HepG2 (cell line): ENCODE data around the gene ATRIP. TPM values are rescaled to one million over a fixed set of nuclear protein-coding genes. Genes with fewer than 3 reads are reported as not detected.

Source experiments
- ARHGAP35 ChIP-seq: sonication (generic); formaldehyde crosslinking; IDR thresholded peaks from 2 replicates; pipeline ENCODE4 v1.9.0; 2022; ENCODE audit warnings: mild to moderate bottlenecking, inconsistent platforms, moderate library complexity, missing genetic modification reagents, borderline replicate concordance
- FOXC1 ChIP-seq: sonication (generic); formaldehyde crosslinking; IDR thresholded peaks from 2 replicates; pipeline ENCODE4 v1.8.0; 2022; ENCODE audit warnings: mild to moderate bottlenecking, missing genetic modification reagents, borderline replicate concordance
- MED13 ChIP-seq: sonication (generic); formaldehyde crosslinking; IDR thresholded peaks from 2 replicates; pipeline ENCODE4 v1.5.0; 2020; ENCODE audit warnings: missing genetic modification reagents
- NBN ChIP-seq: fragments of 450-650 bp; conservative IDR thresholded peaks from 2 replicates; pipeline ENCODE4 v1.6.1; 2017
- NCOR1 ChIP-seq: fragments of 200-600 bp; sonication (generic); IDR thresholded peaks from 2 replicates; pipeline ENCODE4 v1.7.0; 2017; ENCODE audit warnings: antibody characterized with exemption, low read length, borderline replicate concordance
- SRY ChIP-seq: sonication (generic); formaldehyde crosslinking; IDR thresholded peaks from 2 replicates; pipeline ENCODE4 v1.8.0; 2022; ENCODE audit warnings: mild to moderate bottlenecking, missing genetic modification reagents
- TBX2 ChIP-seq: sonication (generic); formaldehyde crosslinking; IDR thresholded peaks from 2 replicates; pipeline ENCODE4 v1.5.0; 2020; ENCODE audit warnings: missing genetic modification reagents, mild to moderate bottlenecking, borderline replicate concordance
- YEATS4 ChIP-seq: sonication (generic); formaldehyde crosslinking; IDR thresholded peaks from 2 replicates; pipeline ENCODE4 v1.4.0; 2020; ENCODE audit warnings: missing genetic modification reagents, borderline replicate concordance
- ZNF224 ChIP-seq: sonication (generic); formaldehyde crosslinking; IDR thresholded peaks from 2 replicates; pipeline ENCODE4 v1.5.0; 2020; ENCODE audit warnings: mild to moderate bottlenecking, missing genetic modification reagents
- ZNF234 ChIP-seq: sonication (generic); formaldehyde crosslinking; conservative IDR thresholded peaks from 2 replicates; pipeline ENCODE4 v1.5.1; 2020; ENCODE audit warnings: mild to moderate bottlenecking, missing genetic modification reagents
- ZNF264 ChIP-seq: sonication (generic); formaldehyde crosslinking; IDR thresholded peaks from 2 replicates; pipeline ENCODE4 v1.4.0; 2020; ENCODE audit warnings: missing genetic modification reagents
- ZNF292 ChIP-seq: sonication (generic); formaldehyde crosslinking; IDR thresholded peaks from 2 replicates; pipeline ENCODE4 v1.8.1; 2022; ENCODE audit warnings: mild to moderate bottlenecking, low read depth, missing genetic modification reagents, borderline replicate concordance
- ZNF33A ChIP-seq: sonication (generic); formaldehyde crosslinking; IDR thresholded peaks from 2 replicates; pipeline ENCODE4 v1.5.1; 2020; ENCODE audit warnings: missing genetic modification reagents, mild to moderate bottlenecking, moderate library complexity, borderline replicate concordance
- ZNF451 ChIP-seq: sonication (generic); formaldehyde crosslinking; IDR thresholded peaks from 2 replicates; pipeline ENCODE4 v1.5.0; 2020; ENCODE audit warnings: mild to moderate bottlenecking, missing genetic modification reagents
- ZNF530 ChIP-seq: sonication (generic); formaldehyde crosslinking; IDR thresholded peaks from 2 replicates; pipeline ENCODE4 v1.5.0; 2020; ENCODE audit warnings: low read depth, mild to moderate bottlenecking, missing genetic modification reagents
- ZNF570 ChIP-seq: sonication (generic); formaldehyde crosslinking; IDR thresholded peaks from 2 replicates; pipeline ENCODE4 v1.4.0; 2020; ENCODE audit warnings: mild to moderate bottlenecking, missing genetic modification reagents, borderline replicate concordance
- ZNF782 ChIP-seq: sonication (generic); formaldehyde crosslinking; IDR thresholded peaks from 2 replicates; pipeline ENCODE4 v1.4.0; 2020; ENCODE audit warnings: missing genetic modification reagents, mild to moderate bottlenecking, borderline replicate concordance
- ZNF891 ChIP-seq: sonication (generic); formaldehyde crosslinking; IDR thresholded peaks from 2 replicates; pipeline ENCODE4 v1.5.0; 2020; ENCODE audit warnings: mild to moderate bottlenecking, missing genetic modification reagents
- polyA plus RNA-seq, 8 experiments: library from polyadenylated mRNA; depleted of rRNA in 3 of 8; stranded (reverse) in 7 of 8; unstranded in 1 of 8; fragments of >200 nt; fragmentation: Illumina TruSeq in 4 of 8; extraction: Trizol in 4 of 8; gene quantifications; 2 replicates each; pipeline versions ENCODE4 v1.2.1 to v1.2.3, GENCODE V29; 2011 to 2016; ENCODE audit warnings: low read depth in 4 of 8, missing spikeins in 1 of 8, mixed read lengths in 1 of 8; ENCODE audit not compliant: insufficient read depth in 1 of 8
- total RNA-seq, 5 experiments: library from RNA; depleted of rRNA; stranded (reverse); fragments of >200 nt; fragmentation: Illumina TruSeq; extraction: Trizol; gene quantifications; 2 replicates each; pipeline ENCODE4 v1.2.3, GENCODE V29; 2016; ENCODE audit warnings: low read depth in 1 of 5
- TF ChIP-seq, protein P1 (sequence below): IDR thresholded peaks from 2 replicates; pipeline ENCODE4 v1.4.0; 2020; ENCODE audit warnings: mild to moderate bottlenecking, missing genetic modification reagents
- TF ChIP-seq, protein P2 (sequence below): sonication (generic); formaldehyde crosslinking; IDR thresholded peaks from 2 replicates; pipeline ENCODE4 v1.4.0; 2020; ENCODE audit warnings: missing genetic modification reagents
- TF ChIP-seq, protein P3 (sequence below): sonication (generic); formaldehyde crosslinking; IDR thresholded peaks from 2 replicates; pipeline ENCODE4 v1.8.1; 2023; ENCODE audit warnings: mild to moderate bottlenecking, missing genetic modification reagents

Gene ATRIP
- total and polyA plus RNA-seq, 2 of the 13 experiments (the other 11 are each of a cell fraction or from before 2014, with no cell fraction given), result 5.1 to 12.5 TPM

DNA sequence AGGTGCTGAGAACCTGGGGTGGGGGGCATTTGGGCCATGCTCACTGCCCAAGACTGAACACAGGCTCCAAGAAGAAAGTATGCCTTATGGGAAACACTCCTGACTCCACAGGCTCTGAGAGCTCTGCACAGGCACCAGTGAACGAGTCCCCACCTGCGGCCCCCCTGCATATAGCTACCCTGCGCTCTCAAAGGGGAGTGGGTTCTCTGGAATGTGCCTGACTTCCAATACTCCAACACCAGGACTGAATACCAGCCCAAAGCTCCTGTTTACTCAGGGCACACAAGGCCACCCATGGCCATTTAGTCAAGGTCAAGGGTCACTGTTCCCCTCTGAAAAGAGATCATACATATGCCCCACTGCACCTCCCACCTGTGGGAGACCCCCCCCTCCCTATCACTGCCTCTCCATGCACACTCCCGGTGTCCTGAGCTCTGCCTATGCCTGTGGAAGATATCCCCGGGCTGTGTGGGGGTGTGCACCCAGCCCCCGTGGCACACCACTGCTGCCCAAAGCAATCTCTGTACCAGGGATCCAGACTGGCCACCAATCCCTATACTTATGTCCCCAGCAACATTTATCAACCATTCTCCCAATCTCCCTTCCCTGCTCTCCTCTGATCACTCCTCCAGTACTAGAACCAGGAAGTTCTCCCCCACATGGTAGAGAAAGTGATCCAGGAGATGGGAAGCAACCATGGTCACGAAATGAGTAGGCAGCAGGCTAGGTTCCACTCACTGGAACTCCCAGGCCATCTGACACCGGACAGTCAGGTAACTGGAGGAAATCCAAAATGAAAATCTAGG is 15.1 kb upstream of the ATRIP start (continued):
- TF ChIP-seq, protein P1, sequence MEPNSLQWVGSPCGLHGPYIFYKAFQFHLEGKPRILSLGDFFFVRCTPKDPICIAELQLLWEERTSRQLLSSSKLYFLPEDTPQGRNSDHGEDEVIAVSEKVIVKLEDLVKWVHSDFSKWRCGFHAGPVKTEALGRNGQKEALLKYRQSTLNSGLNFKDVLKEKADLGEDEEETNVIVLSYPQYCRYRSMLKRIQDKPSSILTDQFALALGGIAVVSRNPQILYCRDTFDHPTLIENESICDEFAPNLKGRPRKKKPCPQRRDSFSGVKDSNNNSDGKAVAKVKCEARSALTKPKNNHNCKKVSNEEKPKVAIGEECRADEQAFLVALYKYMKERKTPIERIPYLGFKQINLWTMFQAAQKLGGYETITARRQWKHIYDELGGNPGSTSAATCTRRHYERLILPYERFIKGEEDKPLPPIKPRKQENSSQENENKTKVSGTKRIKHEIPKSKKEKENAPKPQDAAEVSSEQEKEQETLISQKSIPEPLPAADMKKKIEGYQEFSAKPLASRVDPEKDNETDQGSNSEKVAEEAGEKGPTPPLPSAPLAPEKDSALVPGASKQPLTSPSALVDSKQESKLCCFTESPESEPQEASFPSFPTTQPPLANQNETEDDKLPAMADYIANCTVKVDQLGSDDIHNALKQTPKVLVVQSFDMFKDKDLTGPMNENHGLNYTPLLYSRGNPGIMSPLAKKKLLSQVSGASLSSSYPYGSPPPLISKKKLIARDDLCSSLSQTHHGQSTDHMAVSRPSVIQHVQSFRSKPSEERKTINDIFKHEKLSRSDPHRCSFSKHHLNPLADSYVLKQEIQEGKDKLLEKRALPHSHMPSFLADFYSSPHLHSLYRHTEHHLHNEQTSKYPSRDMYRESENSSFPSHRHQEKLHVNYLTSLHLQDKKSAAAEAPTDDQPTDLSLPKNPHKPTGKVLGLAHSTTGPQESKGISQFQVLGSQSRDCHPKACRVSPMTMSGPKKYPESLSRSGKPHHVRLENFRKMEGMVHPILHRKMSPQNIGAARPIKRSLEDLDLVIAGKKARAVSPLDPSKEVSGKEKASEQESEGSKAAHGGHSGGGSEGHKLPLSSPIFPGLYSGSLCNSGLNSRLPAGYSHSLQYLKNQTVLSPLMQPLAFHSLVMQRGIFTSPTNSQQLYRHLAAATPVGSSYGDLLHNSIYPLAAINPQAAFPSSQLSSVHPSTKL (CRISPR knock-in tag), result peak; percentile 95
- TF ChIP-seq YEATS4 (CRISPR knock-in tag), result peak; percentile 65; the same call in 1 of the 2 replicates
- no peak for TF ChIP-seq NBN
- no peak; the same call in 1 of the 2 replicates for TF ChIP-seq FOXC1
- peak; percentile 94 for TF ChIP-seq TBX2 (CRISPR knock-in tag)
- no peak for TF ChIP-seq ZNF782 (CRISPR knock-in tag)
- TF ChIP-seq ZNF224, result no peak
- peak; percentile 74; the same call in 1 of the 2 replicates for TF ChIP-seq ZNF451
- no peak for TF ChIP-seq ZNF292 (CRISPR knock-in tag)
- TF ChIP-seq ZNF891, result no peak
- no peak for TF ChIP-seq ARHGAP35 (CRISPR knock-in tag)
- TF ChIP-seq ZNF570 (CRISPR knock-in tag), result no peak
- TF ChIP-seq MED13 (CRISPR knock-in tag), result peak; percentile 88; the same call in 1 of the 2 replicates
- TF ChIP-seq ZNF530 (CRISPR knock-in tag), result no peak
- TF ChIP-seq ZNF33A, result no peak
- peak; percentile 68; the same call in 1 of the 2 replicates for TF ChIP-seq NCOR1
- TF ChIP-seq, protein P2, sequence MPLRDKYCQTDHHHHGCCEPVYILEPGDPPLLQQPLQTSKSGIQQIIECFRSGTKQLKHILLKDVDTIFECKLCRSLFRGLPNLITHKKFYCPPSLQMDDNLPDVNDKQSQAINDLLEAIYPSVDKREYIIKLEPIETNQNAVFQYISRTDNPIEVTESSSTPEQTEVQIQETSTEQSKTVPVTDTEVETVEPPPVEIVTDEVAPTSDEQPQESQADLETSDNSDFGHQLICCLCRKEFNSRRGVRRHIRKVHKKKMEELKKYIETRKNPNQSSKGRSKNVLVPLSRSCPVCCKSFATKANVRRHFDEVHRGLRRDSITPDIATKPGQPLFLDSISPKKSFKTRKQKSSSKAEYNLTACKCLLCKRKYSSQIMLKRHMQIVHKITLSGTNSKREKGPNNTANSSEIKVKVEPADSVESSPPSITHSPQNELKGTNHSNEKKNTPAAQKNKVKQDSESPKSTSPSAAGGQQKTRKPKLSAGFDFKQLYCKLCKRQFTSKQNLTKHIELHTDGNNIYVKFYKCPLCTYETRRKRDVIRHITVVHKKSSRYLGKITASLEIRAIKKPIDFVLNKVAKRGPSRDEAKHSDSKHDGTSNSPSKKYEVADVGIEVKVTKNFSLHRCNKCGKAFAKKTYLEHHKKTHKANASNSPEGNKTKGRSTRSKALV (CRISPR knock-in tag), result no peak
- TF ChIP-seq, protein P3, sequence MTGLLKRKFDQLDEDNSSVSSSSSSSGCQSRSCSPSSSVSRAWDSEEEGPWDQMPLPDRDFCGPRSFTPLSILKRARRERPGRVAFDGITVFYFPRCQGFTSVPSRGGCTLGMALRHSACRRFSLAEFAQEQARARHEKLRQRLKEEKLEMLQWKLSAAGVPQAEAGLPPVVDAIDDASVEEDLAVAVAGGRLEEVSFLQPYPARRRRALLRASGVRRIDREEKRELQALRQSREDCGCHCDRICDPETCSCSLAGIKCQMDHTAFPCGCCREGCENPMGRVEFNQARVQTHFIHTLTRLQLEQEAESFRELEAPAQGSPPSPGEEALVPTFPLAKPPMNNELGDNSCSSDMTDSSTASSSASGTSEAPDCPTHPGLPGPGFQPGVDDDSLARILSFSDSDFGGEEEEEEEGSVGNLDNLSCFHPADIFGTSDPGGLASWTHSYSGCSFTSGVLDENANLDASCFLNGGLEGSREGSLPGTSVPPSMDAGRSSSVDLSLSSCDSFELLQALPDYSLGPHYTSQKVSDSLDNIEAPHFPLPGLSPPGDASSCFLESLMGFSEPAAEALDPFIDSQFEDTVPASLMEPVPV, result no peak
- TF ChIP-seq SRY, result no peak
- TF ChIP-seq ZNF234 (CRISPR knock-in tag), result no peak
- TF ChIP-seq ZNF264 (CRISPR knock-in tag), result peak; percentile 66; the same call in 1 of the 2 replicates
